Liver (tissue), 3 donors: Measurements from ENCODE around the gene SLX9.

Source experiments
- CTCF ChIP-seq: fragments of 150-350 bp; IDR thresholded peaks from 2 replicates; pipeline ENCODE4 v1.5.1; 2017; ENCODE audit warnings: improper control_type of control experiment, low read depth, low read length; ENCODE audit not compliant: missing input control
- GABPA ChIP-seq, 2 donors: IDR thresholded peaks in 1 of 2; conservative IDR thresholded peaks in 1 of 2; 2 replicates each; pipeline ENCODE4 v1.6.1; 2016; ENCODE audit warnings: antibody characterized with exemption in 2 of 2, mild to moderate bottlenecking in 1 of 2, moderate library complexity in 1 of 2
- JUND ChIP-seq, 2 donors: IDR thresholded peaks; 2 replicates each; pipeline ENCODE4 v1.6.1; 2016; ENCODE audit warnings: antibody characterized with exemption in 2 of 2
- RAD21 ChIP-seq, 2 donors: IDR thresholded peaks; 2 replicates each; pipeline ENCODE4 v1.6.1; 2016; ENCODE audit warnings: antibody characterized with exemption in 2 of 2, mild to moderate bottlenecking in 2 of 2
- REST ChIP-seq: IDR thresholded peaks from 2 replicates; pipeline ENCODE4 v1.6.1; 2016; ENCODE audit warnings: antibody characterized with exemption, mild to moderate bottlenecking
- TAF1 ChIP-seq: conservative IDR thresholded peaks from 2 replicates; pipeline ENCODE4 v1.6.1; 2016; ENCODE audit warnings: antibody characterized with exemption, mild to moderate bottlenecking
- ZBTB33 ChIP-seq: IDR thresholded peaks from 2 replicates; pipeline ENCODE4 v1.6.1; 2016; ENCODE audit warnings: antibody characterized with exemption
- TF ChIP-seq, protein P1 (sequence below): IDR thresholded peaks from 2 replicates; pipeline ENCODE4 v1.6.1; 2016; ENCODE audit warnings: antibody characterized with exemption
- TF ChIP-seq, protein P2 (sequence below): IDR thresholded peaks from 2 replicates; pipeline ENCODE4 v1.6.1; 2016; ENCODE audit warnings: antibody characterized with exemption
- donor health status: healthy.
- donor health status: healthy.

DNA sequence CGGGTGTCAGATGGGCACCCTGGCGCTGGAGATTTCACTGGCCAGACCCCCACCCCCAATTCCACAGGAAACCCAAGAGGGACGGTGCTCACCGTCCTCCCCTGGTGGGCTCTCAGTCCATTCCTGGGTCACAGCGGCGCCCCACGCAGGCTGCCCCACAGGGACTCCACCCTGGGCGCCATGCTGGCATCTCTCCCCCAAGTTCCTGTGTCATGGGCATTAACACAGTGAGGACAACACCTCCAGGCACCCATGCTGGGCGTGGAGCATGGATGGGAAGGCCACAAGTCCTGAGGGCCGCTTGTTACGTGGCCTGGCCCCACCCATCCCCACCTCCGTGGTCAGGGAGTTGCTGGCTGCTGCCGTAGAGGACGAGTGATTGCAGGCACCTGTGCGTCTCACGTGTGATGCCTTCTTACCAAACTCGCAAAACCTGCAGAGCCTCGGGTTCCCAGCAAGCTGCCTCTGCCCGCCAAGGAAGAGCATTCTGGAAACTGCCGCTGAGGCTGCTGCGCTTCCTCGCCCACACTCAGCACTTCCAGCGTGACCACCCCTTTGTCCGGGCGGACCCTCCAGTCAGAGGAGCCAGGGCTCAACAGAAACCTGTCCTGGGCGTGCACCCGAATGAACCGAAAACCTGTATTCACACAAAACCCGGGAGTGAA lies 60.3 kb downstream of the SLX9 start:
- no peak for TF ChIP-seq CTCF
- TF ChIP-seq REST, result no peak
- TF ChIP-seq, protein P1, sequence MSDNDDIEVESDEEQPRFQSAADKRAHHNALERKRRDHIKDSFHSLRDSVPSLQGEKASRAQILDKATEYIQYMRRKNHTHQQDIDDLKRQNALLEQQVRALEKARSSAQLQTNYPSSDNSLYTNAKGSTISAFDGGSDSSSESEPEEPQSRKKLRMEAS, result no peak
- TF ChIP-seq JUND (IDR thresholded peaks at IDR 0.05), result no peak
- TF ChIP-seq ZBTB33, result no peak
- TF ChIP-seq GABPA (IDR thresholded peaks at IDR 0.05 in 1 of 2, conservative IDR thresholded peaks at IDR 0.05 in 1 of 2), result no peak
- no peak for TF ChIP-seq TAF1
- TF ChIP-seq, protein P2, sequence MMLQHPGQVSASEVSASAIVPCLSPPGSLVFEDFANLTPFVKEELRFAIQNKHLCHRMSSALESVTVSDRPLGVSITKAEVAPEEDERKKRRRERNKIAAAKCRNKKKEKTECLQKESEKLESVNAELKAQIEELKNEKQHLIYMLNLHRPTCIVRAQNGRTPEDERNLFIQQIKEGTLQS, result no peak
- TF ChIP-seq RAD21 (IDR thresholded peaks at IDR 0.05), result no peak
